ENCODE results near the gene PDE1A.

- TF ChIP-seq TAF1 (IDR thresholded peaks at IDR 0.05; ENCODE audit: borderline replicate concordance, insufficient read depth, low read length) (no peak), POLR2AphosphoS5 (IDR thresholded peaks at IDR 0.05; ENCODE audit: low read depth, low read length) (no peak)
These were observed 200.0 kb downstream of the PDE1A start for GRCh38 chr2:182226807-182227206.
